ENCODE measurements around the gene CEP85L. TPM values are rescaled to one million over a fixed set of nuclear protein-coding genes. Genes with fewer than 3 reads are reported as not detected.
A peak's percentile ranks its signal among the peaks of the same experiment; 100 is the strongest.

CEP85L gene
- 9.1 and 13.6 TPM in 2 replicates for total RNA-seq

DNA sequence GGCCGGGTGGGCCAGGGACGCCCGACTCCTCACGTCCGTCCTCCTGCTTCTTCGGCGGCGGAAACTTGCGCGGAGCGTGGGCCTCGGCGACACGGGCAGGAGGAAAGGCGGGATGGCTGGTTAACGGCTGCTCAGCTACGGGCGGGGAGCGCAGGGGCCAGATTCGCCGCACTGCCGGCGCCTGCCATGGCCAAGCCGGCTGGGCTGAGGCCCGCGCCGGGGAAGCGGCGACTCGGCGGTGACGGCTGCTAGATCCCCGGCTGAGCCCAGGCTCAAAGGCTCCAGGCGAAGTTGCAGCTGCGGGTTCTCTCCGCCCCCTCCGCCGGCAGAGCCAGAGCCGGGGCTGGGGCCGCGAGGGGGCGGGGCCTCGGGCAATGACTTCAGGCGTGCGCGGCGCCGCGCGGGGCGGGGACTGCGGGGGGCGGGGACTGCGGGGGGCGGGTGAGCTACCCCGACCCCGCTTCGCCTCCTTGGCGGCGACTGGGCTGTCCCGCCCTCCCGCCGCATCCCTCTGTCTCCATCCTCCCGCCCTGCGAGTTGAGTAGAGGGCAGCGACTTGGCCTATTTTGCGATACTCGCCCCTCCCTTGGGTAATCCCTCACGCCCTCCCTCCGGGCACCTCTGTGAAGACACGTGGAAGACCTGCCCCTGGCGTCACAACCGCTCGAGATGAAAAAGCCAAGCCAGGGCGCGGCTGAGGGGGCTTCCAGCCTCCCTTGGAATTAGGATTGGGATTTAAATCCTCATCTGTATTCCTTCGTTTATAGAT, at the start of gene CEP85L:
Gene CEP85L, minus strand, starts transcription at position 310 of the 769 bp plus-strand sequence. CDS start 322 bp downstream, outside the sequence.
- DNase-seq (ENCODE audit: low read depth, low spot score): peak; percentile 65

DNA sequence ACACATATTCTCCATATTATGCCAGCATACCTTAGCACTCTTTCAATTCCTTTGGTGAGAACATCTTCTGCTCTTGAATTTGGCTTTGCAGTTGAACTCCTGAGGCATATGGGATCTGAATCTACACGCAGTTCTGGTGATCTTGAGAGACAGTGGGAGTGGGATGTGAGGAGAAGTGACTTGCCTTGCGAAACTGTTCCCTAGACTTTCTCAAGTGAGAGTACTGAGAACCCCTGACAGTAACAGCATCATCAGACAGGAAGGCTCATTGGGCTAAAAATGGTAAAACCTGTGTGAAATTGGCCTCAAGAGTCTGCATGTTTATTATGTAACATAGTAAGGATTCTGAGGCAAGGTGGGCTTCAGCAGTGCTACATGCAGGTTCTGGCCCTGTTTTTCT, 49.1 kb upstream of the CEP85L start:
- DNase-seq (ENCODE audit: low read depth, low spot score): no peak

DNA sequence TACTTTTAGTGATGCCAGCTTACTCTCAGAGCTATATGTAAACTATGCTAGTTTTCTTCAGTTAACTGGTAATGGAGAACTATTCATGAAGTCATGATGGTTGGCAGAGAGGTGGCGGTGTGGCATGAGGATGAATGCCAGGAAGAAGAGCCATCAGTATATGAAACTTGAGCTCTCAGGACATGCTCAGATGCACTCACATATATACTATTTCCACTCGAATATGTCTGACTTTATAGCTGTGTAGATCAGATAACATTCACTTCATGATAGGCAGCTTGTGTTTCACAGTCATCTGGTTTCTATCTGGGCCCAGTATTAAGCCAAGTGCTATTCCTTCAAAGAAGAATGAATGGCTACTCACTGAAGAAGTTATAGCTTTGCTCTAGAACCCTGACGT, 46.2 kb upstream of the CEP85L start:
- no peak for DNase-seq (ENCODE audit: low read depth, low spot score)

DNA sequence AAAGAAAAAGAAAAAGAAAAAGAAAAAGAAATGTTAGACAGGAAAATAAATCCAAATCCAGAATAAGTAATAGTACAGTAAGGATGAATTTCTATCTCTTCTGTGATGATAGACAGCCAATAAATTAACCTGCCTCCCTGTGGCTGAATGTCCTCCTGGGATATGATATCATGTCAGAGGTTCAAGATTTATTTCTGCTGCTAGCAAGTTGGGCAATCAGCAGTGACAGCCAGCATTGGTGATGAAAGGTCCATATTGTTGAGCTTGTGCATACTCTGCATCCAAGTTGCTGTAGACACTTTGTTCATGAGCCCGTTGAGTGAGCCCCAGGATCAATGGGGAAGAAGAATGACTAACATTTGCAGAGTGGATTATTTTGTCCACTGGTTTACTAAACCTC, 44.9 kb upstream of the CEP85L start:
- no peak for DNase-seq (ENCODE audit: low read depth, low spot score)

DNA sequence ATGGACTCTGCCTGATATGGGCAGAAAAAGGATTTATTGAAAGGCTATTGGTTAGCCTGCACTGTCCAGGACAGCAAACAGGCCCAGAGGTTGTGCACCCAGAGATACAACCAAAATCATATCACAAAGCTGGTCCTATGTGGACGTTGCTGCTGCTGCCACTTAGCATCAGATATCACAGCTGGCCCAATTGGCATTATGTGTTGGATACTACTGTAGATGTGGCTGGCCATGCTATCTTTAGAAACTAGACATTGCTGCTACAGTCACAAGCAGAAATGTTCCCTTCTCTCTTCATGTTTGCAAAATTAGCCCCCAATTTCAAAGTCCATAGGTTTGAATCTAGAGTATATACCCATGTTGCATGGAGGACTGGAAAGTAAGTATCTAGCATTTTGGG, 42.2 kb upstream of the CEP85L start:
- DNase-seq (ENCODE audit: low read depth, low spot score): no peak

DNA sequence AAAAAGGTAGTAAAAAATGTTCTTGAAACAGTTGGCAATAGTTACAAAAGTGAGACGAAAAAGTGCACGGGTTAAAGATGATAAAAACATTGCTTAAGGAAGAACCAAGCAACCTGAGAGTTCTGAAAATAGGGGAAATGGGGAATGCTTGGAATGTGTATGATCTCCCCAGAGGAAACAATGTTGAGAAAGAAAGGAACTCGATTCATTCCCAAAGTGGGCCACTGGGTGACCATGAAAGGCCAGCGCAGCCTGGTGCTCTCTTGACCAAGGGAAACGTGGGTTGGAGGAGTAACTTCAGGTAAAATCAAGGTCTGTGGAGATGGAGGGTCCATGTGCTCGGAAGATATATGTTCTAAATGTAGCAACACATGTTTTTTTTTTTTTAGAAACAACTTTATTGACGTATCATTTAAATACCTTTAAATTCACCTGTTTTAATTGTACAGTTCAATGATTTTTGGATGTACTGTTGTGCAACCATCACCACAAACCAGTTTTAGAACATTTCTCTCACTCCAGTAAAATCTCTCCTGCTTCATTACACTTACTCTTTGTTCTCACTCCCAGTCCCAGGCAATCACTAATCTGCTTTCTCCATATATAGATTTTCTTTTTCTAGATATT, 34.5 kb upstream of the CEP85L start:
- no peak for DNase-seq (ENCODE audit: low read depth, low spot score)

DNA sequence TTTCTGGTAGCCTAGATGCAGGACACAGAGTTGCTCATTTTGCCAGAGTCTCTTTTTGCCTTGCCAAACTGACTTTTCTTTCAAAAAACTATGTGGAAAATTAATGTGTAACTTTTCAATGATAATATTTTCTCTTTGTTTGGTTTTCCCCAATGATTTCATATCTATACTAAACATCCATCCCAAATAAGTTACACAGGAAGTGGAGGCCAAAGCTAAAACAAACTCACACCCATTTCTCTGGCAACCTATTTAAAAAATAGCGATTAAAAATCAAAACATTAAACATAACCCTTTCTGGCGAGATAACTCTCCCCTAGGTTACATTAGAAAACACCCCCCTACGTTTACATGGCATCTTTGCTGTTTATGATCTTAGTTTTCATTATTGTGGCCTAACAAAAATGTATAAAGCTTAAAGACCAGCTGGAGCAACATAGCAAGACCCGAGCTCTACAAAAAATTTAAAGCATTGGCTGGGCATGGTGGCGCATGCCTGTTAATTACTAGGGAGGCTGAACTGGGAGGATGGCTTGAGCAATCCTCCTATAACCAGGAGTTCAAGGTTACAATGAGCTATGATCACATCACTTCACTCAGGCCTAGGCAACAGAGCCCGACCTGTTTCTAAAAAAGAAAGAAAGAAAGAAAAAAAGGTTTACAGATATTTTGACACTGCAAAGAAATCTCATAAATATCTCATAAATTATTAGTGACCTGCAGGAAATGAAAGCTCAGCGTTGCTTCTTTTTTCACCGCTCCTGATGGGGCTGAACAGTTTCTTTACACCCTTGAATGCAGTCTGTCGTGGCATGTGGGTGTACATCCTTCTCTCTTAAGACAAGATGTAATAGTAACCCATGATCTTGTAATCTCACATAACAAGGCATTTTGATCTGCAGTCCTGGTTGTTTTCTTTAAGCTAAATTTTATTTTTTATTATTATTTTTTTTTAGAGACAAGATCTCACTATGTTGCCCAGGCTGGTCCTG, 32.8 kb upstream of the CEP85L start:
- no peak for DNase-seq (ENCODE audit: low read depth, low spot score)

DNA sequence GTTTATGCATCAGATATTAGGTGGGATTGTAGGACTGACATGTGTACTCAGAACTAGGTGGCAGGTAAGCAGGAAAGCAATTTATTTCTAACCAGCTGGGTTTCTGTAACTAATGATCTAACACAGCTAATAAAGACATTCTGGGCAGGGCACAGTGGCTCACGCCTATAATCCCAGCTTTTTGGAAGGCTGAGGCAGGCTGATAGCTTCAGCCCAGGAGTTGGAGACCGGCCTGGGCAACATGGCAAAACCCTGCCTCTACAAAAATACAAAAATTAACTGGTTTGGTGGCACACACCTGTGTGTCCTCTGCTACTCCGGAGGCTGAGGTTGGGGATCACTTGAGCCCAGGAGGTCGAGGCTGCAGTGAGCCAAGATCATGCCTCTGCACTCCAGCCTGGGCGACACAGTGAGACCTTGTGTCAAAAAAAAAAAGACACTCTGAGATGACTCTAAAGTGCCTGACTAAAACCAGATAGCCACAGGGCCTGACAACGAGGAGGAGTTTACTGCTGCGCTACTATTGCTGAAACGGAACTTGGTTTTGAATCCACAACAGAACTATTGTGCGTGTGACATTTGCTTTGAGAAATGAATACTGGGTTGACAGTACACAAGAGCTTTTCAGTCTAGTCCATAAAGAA, 29.2 kb upstream of the CEP85L start:
- DNase-seq (ENCODE audit: low read depth, low spot score): no peak

DNA sequence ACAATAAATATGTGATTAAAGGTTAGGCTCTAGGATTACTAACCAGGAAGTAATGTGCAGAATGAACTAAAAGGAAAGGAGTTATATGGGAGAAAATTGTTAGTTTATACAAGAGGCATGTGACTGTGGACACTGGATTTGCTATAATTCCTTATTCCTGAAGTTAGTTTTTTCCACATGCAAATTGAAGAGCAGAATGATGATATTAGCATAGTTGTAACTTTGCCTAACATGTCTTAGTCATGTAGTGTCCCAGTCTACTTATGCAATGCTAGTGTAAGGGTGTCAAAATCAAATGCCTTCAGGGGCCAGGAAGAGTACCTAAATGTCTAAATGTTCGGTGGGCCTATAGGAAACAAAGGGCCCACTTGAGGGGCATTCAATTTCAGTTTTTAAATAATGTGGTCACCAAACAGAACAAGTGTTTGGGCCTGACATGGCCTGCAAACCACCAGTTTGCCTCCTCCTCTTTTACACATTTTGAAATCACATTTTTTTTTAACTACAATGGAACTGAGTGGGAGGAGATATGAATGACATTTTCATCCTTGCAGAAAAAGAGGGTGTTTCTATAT, 28.0 kb upstream of the CEP85L start:
- DNase-seq (ENCODE audit: low read depth, low spot score): no peak

DNA sequence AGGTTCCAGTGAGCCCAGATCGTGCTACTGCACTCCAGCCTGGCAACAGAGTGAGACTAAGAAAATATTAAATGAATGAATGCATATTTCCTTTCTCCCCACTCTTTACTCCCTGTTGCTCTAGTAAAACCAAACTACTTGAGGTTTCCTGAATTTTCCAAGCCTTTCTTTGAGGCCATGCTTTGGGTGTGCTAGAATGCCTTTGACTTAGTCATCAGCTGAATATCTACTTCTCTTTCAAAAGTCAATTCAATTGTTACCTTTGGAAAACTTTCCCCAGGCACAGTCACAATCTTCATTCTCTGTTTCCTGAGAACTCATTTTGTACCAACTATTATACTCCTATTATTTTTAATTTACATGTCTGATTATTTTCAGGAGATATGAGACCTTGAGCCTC, 27.5 kb upstream of the CEP85L start:
- no peak for DNase-seq (ENCODE audit: low read depth, low spot score)

DNA sequence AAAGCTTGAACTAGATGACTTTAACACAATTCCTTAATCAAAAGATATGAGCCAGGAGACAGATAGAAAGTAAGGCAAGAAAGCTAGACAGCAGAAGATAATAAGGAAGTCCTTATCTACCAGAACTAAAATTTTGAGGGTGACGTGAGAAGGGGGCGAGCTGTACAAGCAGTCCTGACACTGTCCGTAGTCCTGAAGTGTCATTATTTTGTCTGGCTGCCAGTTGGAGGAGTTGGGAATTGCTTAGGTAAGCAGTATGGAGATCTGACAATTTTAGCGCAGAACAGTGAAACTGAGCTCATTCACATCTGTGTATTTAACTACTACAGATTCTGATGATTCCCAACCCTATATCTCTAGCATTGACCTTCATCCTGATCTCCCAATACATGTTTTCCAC, 25.8 kb upstream of the CEP85L start:
- DNase-seq (ENCODE audit: low read depth, low spot score): no peak

DNA sequence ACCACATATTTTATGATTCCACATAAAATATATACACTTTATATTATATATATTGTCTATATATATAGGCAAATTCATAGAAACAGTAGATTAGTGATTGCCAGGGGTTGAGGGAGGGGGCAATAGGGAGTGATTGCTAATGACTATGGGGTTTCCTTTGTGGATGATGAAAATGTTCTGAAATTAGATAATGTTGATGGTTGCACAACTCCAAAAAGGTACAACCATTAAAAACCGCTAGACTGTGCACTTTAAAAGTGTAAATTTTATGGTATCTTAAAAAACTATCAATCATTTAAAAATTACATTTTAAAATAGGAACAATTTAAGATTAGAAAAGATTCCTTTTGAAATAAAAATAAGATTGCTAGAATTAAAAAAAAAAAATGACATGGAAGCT, 23.8 kb upstream of the CEP85L start:
- no peak for DNase-seq (ENCODE audit: low read depth, low spot score)

DNA sequence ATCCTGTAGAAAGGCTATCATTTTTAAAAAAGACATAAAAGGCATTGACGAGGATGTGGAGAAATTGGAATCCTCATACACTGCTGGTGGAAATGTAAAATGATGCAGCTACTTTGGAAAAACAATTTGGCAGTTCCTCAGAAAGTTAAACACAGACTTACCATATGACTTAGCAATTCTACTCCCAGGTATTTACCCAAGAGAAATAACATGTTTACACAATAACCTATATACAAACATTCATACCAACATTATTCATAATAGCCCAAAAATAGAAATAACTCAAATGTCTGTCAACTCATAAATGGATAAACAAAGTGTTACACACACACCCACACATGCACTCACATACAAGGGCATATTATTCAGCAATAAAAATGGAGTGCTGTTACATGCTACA, 23.4 kb upstream of the CEP85L start:
- DNase-seq (ENCODE audit: low read depth, low spot score): no peak

DNA sequence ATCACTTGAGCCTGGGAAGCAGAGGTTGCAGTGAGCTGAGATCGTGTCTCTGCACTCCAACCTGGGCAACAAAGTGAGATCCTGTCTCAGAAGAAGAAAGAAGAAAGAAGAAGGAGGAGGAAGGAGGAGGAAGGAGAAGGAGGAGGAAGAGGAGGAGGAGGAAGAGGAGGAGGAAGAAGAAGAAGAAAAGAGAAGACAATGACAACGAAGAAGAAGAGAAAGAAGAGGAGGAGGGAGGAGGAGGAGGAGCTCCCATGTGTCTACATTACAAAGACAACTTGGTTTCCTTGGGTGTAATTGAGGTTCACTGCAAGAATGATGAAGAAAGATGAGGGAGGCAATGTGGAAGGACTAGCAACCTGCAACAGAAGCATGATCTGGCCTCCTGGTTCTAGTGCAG, 21.3 kb upstream of the CEP85L start:
- DNase-seq (ENCODE audit: low read depth, low spot score): no peak

DNA sequence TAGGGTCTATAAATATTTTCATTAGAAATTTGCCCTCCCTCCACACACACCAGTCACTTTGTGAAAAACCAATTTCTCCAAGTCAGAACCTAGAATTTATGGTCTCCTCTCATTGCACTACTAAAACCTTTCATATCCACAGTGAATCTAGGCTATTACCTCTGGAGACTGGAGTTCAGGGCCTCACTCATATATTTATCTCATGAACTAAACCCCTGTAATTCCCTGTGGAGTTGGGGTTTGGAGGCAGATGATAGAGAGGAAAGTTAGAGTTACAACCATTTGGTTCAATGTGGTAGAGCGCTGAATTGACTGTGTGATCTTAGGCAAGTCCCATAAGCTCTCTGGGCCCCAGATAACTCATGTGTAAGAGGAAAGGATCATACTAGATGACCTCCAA, 18.2 kb upstream of the CEP85L start:
- no peak for DNase-seq (ENCODE audit: low read depth, low spot score)

DNA sequence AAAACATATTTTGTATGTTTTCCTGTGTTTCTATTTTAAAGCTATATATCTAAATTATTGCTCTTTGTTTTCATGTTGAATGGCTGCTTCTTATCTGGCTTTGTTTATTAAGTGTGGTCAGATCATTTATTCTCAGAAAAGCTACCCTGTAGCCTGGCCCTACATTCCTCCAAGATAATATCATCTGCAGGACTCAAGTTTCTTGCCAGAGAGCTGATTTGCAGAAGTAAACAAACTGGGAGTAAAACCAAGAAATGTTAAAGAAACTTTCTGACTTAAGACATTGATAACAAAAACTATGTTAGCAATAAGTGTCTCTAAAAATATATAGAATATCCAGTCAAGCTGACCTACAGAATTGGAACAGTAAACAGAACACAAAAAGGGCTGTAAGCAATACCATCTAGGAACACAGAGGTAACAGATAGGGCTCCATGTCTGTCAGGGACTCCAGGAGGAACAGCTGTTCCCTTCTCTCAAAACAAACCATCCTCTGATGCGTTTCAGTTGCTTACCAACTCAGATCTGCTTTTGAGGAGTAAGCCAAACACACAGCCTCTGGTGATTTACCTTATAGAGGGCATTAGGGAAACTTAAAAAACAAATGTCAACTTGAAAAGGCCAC, 17.5 kb upstream of the CEP85L start:
- no peak for DNase-seq (ENCODE audit: low read depth, low spot score)

DNA sequence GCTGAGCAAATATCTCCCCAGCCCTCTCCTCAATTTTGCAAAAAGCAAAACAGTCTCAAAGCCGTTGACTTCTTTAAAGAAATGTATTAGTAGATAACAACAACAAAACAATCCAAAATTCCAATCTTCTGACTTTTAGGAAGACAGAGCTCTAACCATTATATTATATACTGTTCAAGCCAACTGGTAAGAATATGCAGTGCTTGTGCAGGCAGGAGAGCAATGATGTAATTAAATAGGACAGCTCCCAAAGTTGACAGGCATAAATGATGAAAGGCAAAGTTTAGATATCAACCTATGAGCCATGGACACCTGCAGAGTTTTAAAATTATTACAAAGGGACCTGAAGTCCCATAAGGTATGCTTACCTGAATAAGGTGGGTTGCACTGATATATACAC, 16.6 kb upstream of the CEP85L start:
- no peak for DNase-seq (ENCODE audit: low read depth, low spot score)

DNA sequence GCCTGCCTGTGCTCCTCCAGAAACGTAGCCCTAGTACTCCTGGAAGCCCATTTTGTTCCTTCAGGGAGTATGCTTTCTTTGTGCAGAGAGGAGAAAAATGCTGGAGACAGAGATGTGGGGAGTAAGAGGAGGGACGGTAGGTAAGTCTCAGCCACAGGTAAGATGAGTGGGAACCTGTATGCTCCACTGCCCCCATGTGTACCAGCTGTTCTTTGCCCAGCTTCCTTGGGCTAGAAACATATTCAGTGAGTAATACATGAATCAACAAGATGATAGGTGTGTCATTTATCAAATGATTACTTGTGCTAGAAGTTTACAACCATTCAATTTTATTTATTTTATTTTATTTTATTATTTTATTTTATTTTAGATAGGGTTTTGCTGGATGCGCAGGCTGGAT, 13.6 kb upstream of the CEP85L start:
- DNase-seq (ENCODE audit: low read depth, low spot score): no peak

DNA sequence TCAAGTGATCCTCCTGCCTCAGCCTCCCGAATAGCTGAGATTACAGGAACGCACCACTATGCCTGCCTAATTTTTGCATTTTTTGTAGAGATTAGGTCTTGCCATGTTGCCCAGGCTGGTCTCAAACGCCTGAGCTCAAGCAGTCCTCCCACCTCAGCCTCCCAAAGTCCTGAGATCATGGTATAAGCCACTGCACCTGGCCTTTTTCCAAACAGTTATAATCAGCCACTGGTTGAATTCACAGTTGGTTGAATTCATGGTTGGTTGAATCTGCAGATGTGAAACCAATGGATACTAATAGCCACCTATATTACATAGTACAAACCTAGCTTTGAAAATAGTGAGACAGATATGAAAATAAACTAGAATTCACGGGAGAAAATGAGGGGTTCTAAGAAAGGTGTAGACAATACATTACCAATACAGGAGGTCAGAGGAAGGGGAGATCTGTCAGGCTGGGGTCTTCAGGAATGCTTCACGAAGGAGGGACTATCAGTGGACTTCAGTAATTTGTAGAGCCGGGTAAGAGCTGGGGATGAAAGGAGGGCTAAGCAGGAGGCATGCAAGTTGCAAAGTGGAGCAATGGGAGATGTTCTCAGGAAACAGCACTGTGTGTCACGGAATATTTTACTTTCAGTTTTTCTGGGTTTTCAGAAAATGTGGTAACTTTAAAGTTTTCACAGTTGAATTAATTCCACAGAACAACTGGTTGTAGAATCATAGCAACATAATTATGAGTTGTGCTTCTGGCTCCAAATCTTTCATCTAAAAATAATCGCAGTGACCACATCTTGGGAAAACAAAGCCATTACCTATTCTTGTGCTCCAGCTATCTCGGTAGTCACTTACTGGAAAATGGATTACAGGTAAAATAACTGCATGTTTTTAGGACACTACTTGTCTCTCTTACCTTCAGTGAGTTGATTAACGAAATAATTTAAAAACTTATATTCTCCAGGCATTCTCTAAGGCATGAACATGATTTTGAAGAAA, 12.9 kb upstream of the CEP85L start:
- DNase-seq (ENCODE audit: low read depth, low spot score): no peak

DNA sequence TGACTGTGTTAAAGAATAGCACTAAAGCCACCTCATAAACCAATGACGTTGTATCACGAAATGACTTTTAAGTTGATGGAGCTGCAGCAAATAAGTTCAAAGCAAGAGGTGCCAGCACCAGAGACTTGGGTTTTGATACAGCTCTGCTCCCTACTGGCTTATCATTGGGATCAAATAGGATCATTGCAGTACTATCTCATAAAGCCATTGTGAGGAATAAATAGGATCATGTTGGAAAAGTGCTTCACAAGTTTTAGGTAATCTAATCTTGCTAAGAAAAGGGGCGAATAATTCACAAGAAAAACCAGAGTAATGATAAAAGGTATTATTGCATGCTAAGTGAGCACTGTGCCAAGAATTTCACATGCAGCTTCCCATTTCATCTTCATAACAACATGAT, 10.4 kb upstream of the CEP85L start:
- DNase-seq (ENCODE audit: low read depth, low spot score): no peak

All from pulmonary artery endothelial cell (primary cell).